ENCODE results near the gene SWT1. TPM values are rescaled to one million over a fixed set of nuclear protein-coding genes. Genes with fewer than 3 reads are reported as not detected.

SWT1 gene
- total and polyA plus RNA-seq, 4 donors: 1.1 to 19.4 (median 3.3) TPM

GRCh38 chr1:185322636-185323035 lies 165.7 kb downstream of the SWT1 start:
- H3K9me3 ChIP-seq (ENCODE audit: control insufficient read depth in 4 of 4, insufficient read depth in 3 of 4, low read length in 3 of 4): no peaks in the 10 kb centered on the region
- H3K36me3 ChIP-seq (ENCODE audit: control insufficient read depth in 4 of 4, insufficient read depth in 4 of 4, low read length in 4 of 4): no peaks in the 10 kb centered on the region
- no peak overlapping the region for H3K27ac ChIP-seq (ENCODE audit: low read depth in 1 of 2, low read length in 1 of 2)
- DNase-seq (no peak), ATAC-seq (ENCODE audit: insufficient read depth, low FRiP score) (no peak)
- H3K4me1 ChIP-seq (ENCODE audit: control insufficient read depth in 5 of 5, insufficient read depth in 5 of 5, low read length in 5 of 5): peaks cover 0 to 12% (median 0%) of the 10 kb centered on the region in 5 donors
- no peak for TF ChIP-seq CTCF (IDR thresholded peaks at IDR 0.05; ENCODE audit: control extremely low read depth, extremely low read depth)
- H3K4me3 ChIP-seq: no peak overlapping the region
- H3K27me3 ChIP-seq (ENCODE audit: control insufficient read depth in 3 of 3, insufficient read depth in 3 of 3, low read length in 2 of 3): no peaks in the 10 kb centered on the region
- 87 to 92% methylated on average over 2 of the region's 2 CpGs for WGBS, 2 donors
- no peak overlapping the region for H3K9ac ChIP-seq (ENCODE audit: insufficient read depth in 1 of 2, low read length in 2 of 2)

GRCh38 chr1:185324118-185324517 lies 167.2 kb downstream of the SWT1 start:
- Histone ChIP-seq H3K36me3 (ENCODE audit: control insufficient read depth in 4 of 4, insufficient read depth in 4 of 4, low read length in 4 of 4) (no peaks in the 10 kb centered on the region), H3K9ac (ENCODE audit: insufficient read depth in 1 of 2, low read length in 2 of 2) (no peak overlapping the region), H3K4me1 (ENCODE audit: control insufficient read depth in 5 of 5, insufficient read depth in 5 of 5, low read length in 5 of 5) (peaks cover 0 to under 1% (median 0%) of the 10 kb centered on the region in 5 donors), H3K27me3 (ENCODE audit: control insufficient read depth in 3 of 3, insufficient read depth in 3 of 3, low read length in 2 of 3) (no peaks in the 10 kb centered on the region), H3K9me3 (ENCODE audit: control insufficient read depth in 4 of 4, insufficient read depth in 3 of 4, low read length in 3 of 4) (no peaks in the 10 kb centered on the region), H3K4me3 (no peak overlapping the region), H3K27ac (ENCODE audit: low read depth in 1 of 2, low read length in 1 of 2) (no peak overlapping the region)
- ATAC-seq (ENCODE audit: insufficient read depth, low FRiP score) (no peak), DNase-seq (no peak)
- WGBS, 2 donors: 98 to 100% methylated on average over 3 of the region's 3 CpGs
- TF ChIP-seq CTCF (IDR thresholded peaks at IDR 0.05; ENCODE audit: control extremely low read depth, extremely low read depth): no peak

- DNase-seq: peak; percentile 48 to 83 (median 58)
- peak; percentile 58 for ATAC-seq (ENCODE audit: insufficient read depth, low FRiP score)
- H3K4me1 ChIP-seq (ENCODE audit: control insufficient read depth in 5 of 5, insufficient read depth in 5 of 5, low read length in 5 of 5): no peaks in the 10 kb centered on the region
- H3K36me3 ChIP-seq (ENCODE audit: control insufficient read depth in 4 of 4, insufficient read depth in 4 of 4, low read length in 4 of 4): no peaks in the 10 kb centered on the region
- no peak overlapping the region for H3K27ac ChIP-seq (ENCODE audit: low read depth in 1 of 2, low read length in 1 of 2)
- H3K9ac ChIP-seq (ENCODE audit: insufficient read depth in 1 of 2, low read length in 2 of 2): no peak overlapping the region
- no peaks in the 10 kb centered on the region for H3K27me3 ChIP-seq (ENCODE audit: control insufficient read depth in 3 of 3, insufficient read depth in 3 of 3, low read length in 2 of 3)
- H3K4me3 ChIP-seq: no peak overlapping the region
- H3K9me3 ChIP-seq (ENCODE audit: control insufficient read depth in 4 of 4, insufficient read depth in 3 of 4, low read length in 3 of 4): no peaks in the 10 kb centered on the region
- 29 to 34% methylated on average over 4 of the region's 4 CpGs for WGBS, 2 donors
- TF ChIP-seq CTCF (IDR thresholded peaks at IDR 0.05; ENCODE audit: control extremely low read depth, extremely low read depth): no peak
Observed at GRCh38 chr1:185325413-185325812, 168.4 kb downstream of the SWT1 start.

GRCh38 chr1:185328255-185328654 lies 171.3 kb downstream of the SWT1 start:
- 28 to 70% methylated on average over 4 of the region's 4 CpGs for WGBS, 2 donors

More at GRCh38 chr1:185328255-185328654, 171.3 kb downstream of the SWT1 start:
- no peaks in the 10 kb centered on the region for H3K27me3 ChIP-seq (ENCODE audit: control insufficient read depth in 3 of 3, insufficient read depth in 3 of 3, low read length in 2 of 3)
- H3K27ac ChIP-seq (ENCODE audit: low read depth in 1 of 2, low read length in 1 of 2): no peak overlapping the region
- H3K4me1 ChIP-seq (ENCODE audit: control insufficient read depth in 5 of 5, insufficient read depth in 5 of 5, low read length in 5 of 5): no peaks in the 10 kb centered on the region
- H3K4me3 ChIP-seq: no peak overlapping the region
- no peaks in the 10 kb centered on the region for H3K36me3 ChIP-seq (ENCODE audit: control insufficient read depth in 4 of 4, insufficient read depth in 4 of 4, low read length in 4 of 4)
- no peak overlapping the region for H3K9ac ChIP-seq (ENCODE audit: insufficient read depth in 1 of 2, low read length in 2 of 2)
- DNase-seq (no peak), ATAC-seq (ENCODE audit: insufficient read depth, low FRiP score) (no peak)
- H3K9me3 ChIP-seq (ENCODE audit: control insufficient read depth in 4 of 4, insufficient read depth in 3 of 4, low read length in 3 of 4): no peaks in the 10 kb centered on the region
- no peak for TF ChIP-seq CTCF (IDR thresholded peaks at IDR 0.05; ENCODE audit: control extremely low read depth, extremely low read depth)
